HL-60/S4 (cell line): ENCODE data around the gene EDIL3.

Experiments
- in situ Hi-C: fragments of 300-500 bp; cut with MboI; formaldehyde crosslinking; loops from 2 replicates; pipeline ENCODE4 v1.14.3; 2022; ENCODE audit warnings: low sequenced_read_pairs

EDIL3 gene

DNA sequence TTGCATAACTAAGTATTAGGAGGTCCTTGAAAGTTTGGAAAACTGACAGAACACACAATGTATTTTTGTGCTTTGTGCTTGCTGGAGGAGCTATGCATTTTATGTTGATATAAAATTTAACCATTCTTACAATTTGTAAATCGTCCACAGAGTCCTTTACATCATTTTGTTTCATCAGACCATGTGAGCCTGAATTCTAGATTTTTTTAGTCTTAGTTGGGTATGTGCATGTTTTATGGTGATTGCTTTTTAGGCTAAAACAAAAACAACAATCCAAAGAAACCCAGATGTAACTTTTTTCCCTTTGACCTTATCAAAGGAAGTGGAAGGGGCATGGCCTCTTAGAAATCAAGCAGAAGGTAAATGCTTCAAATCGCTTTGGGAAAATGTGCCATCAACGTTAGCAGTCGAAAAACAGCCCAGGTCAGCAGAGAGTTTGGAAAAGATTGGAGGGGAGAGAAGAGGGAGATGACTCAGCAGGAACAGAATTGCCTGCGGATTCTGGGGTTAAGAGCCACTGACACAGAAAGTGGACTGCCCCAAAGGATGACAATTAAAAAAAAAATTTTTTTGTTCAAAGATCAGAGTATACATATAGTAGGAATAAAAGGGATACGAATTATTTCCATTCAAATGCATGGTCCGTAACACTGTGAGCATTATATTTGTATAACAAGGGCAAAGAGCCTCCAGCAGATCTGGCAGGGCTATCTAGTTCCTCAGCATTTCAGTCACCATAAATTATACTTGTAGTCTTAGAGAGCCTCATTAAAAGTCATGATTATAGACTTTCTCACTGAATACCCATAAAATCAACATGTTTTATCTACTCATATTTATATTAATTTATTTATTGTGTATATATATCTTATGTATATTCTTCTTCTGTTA lies 410.5 kb downstream of the EDIL3 start:
- in situ Hi-C loops: no loop called here

GRCh38 chr5:83972909-83973308 lies 411.8 kb downstream of the EDIL3 start:
- in situ Hi-C loops: no loop called here

DNA sequence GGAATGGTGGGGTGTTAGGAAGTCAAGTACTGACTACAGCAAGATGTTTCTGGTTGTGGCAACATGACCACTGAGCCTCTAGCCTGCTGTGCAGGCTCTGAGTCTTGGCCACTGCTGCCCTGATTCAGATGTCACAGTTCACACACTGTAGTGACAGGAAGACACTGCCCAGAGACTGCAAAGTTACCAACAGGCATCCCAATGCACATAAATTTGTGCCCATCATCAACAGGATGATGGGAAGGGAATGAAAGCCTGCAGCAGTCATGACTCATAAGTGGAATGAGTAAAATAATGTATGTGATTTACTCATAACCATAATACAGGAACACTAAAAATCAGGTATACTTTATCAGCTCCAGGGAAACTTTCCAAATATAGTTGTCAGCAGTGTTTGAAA lies 412.4 kb downstream of the EDIL3 start:
- in situ Hi-C loops: no loop called here

DNA sequence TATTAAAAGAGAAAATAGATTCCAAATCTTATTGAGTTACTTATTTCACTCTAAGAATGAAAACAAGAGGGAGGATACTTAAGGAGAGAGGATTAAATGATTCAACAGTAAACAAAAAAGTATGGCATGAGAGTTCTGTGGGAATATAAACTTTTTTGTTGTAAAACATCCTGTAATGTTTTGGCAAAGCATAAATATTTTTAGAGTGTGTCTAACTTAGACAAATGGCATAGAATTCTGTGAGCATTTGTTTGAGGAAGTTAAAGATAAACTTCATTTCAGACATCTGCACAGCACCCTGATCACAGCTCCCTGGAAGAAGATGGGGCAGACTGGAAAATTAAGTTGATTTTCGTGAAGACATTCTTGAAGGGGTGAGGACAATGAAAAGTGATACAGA lies 417.3 kb downstream of the EDIL3 start:
- in situ Hi-C loops: no loop called here

GRCh38 chr5:83965441-83965840 lies 419.2 kb downstream of the EDIL3 start:
- in situ Hi-C loops: no loop called here

GRCh38 chr5:83964271-83964670 lies 420.4 kb downstream of the EDIL3 start:
- in situ Hi-C loops: no loop called here

DNA sequence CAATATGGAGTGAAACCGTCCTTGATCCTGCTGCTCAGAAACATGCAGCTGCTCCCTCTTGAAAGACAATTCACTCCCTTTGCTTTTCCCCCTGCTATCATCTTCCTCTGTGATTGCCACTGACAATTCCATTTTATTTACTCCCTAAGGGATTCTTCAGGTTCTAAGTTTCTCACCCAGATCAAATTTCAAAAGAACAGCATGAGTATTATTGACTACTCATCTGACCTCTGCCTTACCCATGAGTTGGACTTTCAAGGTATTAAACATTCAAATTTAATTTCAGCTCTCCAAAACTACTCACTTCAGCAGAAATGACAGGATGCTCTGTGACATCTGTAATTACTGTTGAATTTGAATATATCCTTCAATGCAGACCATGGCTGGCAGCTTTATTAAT lies 427.5 kb downstream of the EDIL3 start:
- in situ Hi-C loops: no loop called here

GRCh38 chr5:83956386-83956785 lies 428.3 kb downstream of the EDIL3 start:
- in situ Hi-C loops: no loop called here

GRCh38 chr5:83955916-83956315 lies 428.8 kb downstream of the EDIL3 start:
- in situ Hi-C loops: no loop called here

DNA sequence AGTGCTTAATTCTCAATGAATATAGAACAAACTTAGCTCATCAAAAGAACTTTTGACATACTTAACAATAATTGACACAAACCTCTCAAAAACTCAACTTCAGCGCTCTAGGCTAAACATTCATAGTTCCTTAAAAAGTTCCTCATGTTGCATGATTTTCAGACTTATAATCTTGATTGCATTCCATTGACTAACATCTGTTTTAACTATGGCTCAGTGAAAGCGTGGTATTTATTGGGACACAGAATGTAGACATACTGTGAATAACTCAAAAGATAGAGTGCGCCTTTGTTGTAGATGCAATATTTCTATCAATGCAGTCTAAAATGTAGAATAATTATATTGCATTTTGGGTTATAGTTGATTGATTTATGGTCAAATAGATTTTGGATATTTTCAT lies 436.9 kb downstream of the EDIL3 start:
- in situ Hi-C loops: no loop called here

GRCh38 chr5:83946516-83946915 lies 438.2 kb downstream of the EDIL3 start:
- in situ Hi-C loops: no loop called here

DNA sequence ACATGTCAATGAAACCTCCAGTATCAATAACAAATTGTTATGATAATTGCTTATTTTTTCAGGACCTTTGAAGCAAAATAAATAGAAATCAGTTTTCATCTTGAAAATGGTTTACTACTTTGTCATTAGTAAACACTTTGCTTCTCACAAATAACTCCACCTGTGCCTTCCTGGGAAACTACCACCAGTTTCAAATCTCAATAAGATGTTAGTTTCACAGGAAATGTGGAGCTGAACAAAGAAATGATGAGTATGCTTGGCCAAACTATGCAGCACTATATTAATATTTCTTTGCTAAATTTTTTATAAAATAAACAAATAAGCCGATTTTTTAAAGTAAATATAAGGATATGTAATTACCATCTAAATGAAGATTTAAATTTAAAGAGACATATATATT lies 442.5 kb downstream of the EDIL3 start:
- in situ Hi-C loops: no loop called here

- in situ Hi-C loops: no loop called here
These were observed 446.8 kb downstream of the EDIL3 start for GRCh38 chr5:83937837-83938236.

GRCh38 chr5:83931969-83932368 lies 452.7 kb downstream of the EDIL3 start:
- in situ Hi-C loops: no loop called here

DNA sequence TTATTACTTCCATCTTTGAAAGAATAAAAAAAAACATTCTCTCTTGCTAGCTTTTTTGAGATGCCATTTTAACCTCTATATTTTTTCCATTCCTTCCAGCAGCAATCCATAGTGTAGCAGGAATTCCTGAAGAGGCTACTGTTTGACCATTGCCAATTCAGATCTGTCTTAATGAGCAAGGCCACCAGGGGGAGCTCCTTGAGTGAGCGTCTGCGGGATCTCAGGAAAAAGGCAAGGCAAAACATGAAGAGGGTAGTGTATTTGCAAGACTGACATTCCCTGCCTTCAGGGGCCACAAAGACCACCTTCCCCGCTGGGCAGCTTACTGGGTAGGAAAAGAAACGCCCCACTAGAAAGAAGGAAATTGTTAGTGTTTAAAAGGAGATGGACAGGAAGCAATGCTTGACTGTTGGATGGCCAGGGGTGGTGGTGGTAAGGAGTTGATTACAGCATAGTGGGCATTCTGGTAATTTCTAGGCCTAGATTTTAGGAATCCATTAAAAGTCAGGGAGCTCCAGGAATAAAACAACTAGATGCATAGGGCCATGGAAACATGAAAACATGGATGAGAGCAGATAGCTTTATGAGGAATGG lies 457.4 kb downstream of the EDIL3 start:
- in situ Hi-C loops: no loop called here

- in situ Hi-C loops: no loop called here
These were observed 458.7 kb downstream of the EDIL3 start for GRCh38 chr5:83925955-83926337.

- in situ Hi-C loops: no loop called here
These were observed 459.2 kb downstream of the EDIL3 start for GRCh38 chr5:83925321-83925954.

DNA sequence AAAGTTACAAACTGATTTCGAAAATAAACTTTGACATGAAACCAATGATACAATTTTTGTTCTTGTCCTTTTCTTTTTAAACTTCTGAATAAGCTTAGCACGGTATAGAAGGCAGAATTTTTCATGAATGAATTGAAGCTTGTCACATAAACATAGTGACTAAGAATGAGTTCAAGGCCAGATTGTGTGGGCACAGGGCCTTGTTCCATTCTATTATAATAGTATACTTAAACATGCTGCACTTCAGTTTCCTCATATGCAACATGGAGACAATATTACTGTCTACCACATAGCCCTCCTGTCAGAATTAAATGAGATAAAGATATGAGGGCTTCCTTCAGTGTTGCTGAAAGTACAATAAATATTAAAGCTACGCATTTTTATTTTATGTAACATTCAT lies 459.8 kb downstream of the EDIL3 start:
- in situ Hi-C loops: no loop called here

GRCh38 chr5:83924171-83924570 lies 460.5 kb downstream of the EDIL3 start:
- in situ Hi-C loops: no loop called here

GRCh38 chr5:83922699-83923098 lies 462.0 kb downstream of the EDIL3 start:
- in situ Hi-C loops: no loop called here

- in situ Hi-C loops: no loop called here
These were observed 462.9 kb downstream of the EDIL3 start for GRCh38 chr5:83921666-83922193.
